NCI-H1105 treated with DMSO at 0.1 percent for 48 hours (cell line): ENCODE results near the gene PDIA3.
"Not testable (repeated sequence)": the region's sequence is repeated elsewhere in the genome, so short reads cannot be mapped to it uniquely, and the experiment has no call there.

Experiments
- DNase-seq: peaks from one replicate; lab custom pipeline; 2025; lab: John Stamatoyannopoulos, UW

Gene PDIA3

GRCh38 chr15:43746245-43746902 lies at the start of gene PDIA3:
TSS of gene PDIA3 (plus strand) at chr15:43746438. CDS start at chr15:43746540, 102 bp downstream.
- DNase-seq: peak; percentile 59

DNA sequence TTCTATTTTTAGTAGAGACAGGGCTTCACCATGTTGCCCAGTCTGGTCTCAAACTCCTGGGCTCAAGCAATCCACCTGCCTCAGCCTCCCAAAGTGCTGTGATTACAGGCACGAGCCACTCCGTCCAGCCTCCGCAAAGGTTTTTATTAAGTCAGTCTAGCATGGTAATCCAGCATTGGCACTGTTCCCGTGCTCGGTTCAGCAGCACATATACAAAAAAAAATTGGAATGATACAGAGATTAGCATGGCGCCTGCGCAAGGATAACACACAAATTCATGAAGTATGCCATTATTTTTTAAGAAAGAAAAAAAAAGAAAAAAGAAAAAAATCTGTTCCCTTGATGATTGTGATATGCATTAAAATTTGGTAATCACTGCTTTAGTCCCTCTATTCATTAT lies 44.1 kb upstream of the PDIA3 start:
- no peak for DNase-seq

GRCh38 chr15:43702701-43703424 lies 43.4 kb upstream of the PDIA3 start:
- DNase-seq: no peak

GRCh38 chr15:43710431-43711131 lies 35.7 kb upstream of the PDIA3 start:
- not testable (repeated sequence) for DNase-seq

GRCh38 chr15:43723151-43723550 lies 23.1 kb upstream of the PDIA3 start:
- no peak for DNase-seq

- not testable (repeated sequence) for DNase-seq
Observed at GRCh38 chr15:43726306-43726705, 19.9 kb upstream of the PDIA3 start.

GRCh38 chr15:43728053-43728725 lies 18.0 kb upstream of the PDIA3 start:
- DNase-seq: not testable (repeated sequence)

- DNase-seq: no peak
Observed at GRCh38 chr15:43735416-43735815, 10.8 kb upstream of the PDIA3 start.

DNA sequence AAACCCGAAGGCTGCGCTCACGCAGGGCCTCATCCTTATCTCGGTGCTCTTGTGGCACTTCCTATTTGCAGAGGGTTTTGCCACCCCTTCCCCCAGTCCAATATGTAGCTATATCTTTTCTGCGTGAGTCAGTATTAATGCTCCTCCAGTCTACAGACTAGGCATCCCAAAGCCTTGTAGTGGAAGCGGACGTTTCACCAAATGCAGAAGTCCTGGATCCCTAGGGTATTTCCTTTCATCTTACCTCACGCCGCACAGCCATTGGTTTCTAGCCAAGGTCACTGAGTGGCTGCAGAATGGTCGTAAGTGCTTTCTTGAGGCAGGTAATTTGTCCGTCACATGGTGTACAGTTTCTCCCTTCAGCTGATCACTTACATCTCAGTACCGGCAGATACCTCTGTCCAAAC lies 668 bp downstream of the PDIA3 start:
- peak; percentile 33 for DNase-seq

- no peak for DNase-seq
Observed at GRCh38 chr15:43748376-43748775, 2.1 kb downstream of the PDIA3 start.

DNA sequence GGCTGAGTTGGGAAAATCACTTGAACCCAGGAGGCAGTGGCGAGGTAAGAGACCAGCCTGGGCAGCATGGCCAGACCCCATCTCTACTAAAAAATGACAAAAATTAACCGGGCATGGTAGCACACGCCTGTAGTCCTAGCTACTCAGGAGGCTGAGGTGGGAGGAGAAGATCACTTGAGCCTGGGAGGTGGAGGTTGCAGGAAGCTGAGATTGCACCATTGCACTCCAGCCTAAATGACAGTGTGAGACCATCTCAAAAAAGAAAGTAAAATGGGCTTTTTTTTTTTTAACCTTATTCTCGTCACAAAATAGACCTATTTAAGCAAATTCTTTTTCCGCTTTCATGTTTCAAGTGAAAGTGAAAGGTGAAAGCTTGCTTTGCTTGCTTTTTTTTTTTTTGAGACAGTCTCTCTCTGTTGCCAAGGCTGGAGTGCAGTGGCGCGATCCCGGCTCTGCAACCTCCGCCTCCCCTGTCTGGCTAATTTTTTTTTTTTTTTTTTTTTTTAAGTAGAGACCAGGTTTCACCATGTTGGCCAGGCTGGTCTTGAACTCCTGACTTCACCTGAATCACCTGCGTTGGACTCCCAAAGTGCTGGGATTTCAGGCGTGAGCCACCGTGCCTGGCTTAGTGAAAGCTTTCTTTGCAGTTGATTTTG lies 3.6 kb downstream of the PDIA3 start:
- DNase-seq: no peak

- no peak for DNase-seq
Observed at GRCh38 chr15:43751885-43752284, 5.6 kb downstream of the PDIA3 start.

GRCh38 chr15:43762824-43763223 lies 16.6 kb downstream of the PDIA3 start:
- no peak for DNase-seq

DNA sequence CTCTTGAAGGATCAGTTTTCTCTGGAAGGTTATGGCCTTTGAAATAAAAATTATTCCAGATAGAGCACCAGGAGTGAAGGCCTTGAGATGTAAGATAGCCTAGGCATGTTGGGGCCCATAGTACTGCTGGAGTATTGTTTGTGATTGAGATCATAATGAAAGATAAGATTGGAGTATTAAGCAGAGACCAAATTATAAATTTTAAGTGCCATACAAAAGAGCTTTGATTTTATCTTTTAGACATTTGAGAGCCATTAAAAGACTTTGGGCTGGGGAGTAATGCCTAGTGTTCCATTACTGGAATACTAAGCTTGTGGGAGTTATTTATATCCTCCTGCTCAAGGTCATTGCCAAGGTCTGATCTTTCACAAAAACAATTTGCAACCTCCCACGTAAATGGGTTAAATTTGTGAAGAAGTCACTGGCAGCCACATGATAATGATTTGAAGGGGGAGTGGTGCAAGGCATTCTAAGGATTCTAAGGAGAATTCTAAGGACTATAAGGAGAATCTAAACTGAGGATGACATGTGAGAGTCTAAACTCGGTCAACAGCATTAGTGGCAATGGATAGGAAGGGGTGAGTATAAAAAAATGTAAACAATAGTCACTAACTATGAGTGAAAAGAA lies 17.7 kb downstream of the PDIA3 start:
- no peak for DNase-seq

DNA sequence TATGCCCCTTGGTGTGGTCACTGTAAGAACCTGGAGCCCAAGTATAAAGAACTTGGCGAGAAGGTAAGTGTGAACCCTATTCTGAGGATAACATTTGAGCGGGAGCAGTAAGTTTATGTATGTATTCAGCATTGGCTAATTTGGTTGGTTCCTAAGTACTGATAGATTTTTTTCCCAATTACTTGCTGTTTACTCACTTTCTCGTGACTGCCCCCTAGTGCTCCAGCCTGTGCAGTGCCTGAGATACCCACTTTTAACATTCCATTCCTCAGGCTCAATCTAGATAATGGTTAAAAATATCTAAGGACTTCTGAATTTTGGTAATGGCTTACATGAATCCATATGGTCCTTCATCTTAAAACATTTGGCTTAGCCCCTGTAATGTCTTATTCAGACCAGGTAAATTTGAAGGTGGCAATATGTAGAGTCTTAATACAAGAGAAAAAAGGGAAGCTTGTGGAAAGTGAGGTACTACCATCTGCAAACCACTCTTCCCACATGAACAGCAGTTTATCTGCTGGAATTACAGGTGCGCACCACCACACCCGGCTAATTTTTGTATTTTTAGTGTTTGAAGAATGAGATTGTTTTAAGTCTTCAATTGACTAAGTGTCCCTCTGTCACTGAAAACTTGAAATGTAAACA lies 23.5 kb downstream of the PDIA3 start:
- peak; percentile 35 for DNase-seq

GRCh38 chr15:43771816-43772215 lies 25.6 kb downstream of the PDIA3 start:
- DNase-seq: no peak

DNA sequence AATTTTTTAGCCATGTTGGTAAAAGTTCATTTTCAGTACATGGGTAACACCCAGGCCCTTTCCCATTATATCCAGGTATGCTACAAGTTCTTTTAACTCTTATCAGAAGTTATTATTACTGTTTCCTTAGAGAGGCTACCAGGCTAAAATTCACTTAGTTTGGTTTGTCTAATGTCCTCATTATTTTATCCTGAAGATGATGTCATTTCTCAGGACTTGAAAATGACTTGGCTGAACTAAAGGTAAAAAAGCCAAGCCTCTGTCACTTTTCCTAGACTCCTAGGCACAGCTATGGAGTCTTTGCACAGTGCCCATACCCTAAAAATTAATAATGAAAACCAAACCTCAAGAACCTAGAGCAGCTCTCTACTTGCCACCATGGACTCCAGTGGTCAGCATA lies 26.4 kb downstream of the PDIA3 start:
- DNase-seq: no peak

DNA sequence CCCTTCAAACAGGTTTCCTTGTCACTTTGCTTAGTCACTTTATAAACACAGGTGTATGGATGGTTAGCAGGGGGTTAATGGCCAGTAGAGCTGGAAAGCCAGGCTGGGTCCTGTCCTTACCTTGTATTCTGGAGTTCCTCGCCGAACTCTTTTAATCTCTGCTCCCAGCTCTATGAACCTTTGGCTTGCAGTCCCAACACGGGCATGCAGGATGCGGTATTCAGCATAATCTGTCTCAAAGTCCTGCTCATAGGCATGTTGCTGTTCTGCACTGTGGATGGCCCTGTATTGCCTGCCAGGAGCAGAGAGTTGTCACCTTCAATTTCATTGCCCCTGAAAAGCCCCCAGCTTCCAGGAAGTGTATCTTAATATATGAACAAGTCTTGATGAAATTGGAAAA lies 27.8 kb downstream of the PDIA3 start:
- no peak for DNase-seq

DNA sequence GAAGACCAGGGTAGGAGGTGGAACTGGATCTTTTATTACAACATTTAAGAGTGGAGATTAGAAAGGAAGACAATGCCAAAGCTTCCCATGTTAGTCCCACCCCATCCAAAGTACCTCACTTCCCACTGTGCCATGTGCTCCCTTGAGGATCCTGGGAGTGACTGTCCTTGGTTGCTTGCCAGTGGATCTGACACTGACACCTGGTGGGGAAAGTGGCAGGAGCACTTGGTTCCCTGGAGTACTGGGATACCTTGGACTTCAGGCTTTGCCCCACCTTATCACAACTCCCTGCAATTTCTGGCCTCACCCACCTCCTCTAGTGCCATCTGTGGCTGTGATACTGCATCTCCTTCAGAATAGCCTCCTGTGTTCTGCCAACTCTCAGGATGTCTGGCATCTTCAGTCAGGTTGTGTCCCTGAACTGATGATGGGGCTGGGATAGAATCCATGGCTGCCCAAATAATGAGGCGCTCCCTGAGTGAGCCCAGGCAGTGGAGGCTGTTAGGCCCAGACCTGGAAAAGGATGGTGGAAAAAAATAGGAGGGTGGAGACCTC lies 29.2 kb downstream of the PDIA3 start:
- DNase-seq: peak; percentile 57

DNA sequence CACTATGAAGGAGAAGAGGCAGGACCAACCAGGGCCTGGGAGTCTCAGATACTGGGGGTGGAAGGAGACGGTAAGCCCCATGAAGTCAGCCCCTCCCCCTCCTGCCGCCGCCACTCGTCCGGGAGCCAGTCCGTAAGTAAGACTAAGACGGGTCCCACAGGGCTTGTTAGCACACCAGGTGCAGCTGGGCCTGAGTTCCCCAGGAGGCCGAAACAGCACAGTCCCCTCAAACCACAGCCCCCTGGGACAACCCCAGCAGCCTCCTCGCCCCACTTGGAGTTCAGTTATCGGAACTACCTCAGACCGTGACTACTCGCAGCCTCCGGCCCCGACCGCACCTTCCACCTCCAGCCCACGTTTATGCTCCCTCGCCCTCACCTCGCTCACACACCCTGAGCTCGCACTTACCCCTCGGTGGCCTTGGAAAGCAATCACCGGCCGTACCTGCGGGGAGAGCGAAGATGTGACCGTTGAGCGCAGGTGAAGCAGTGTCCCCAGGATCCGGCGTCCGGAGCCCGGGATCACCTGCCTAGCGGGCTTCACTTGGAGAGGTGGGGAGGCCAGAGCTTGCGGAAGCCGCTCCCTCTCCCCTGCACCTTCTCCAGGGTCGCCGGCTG lies 30.0 kb downstream of the PDIA3 start:
- peak; percentile 39 for DNase-seq
